A549 (cell line): ENCODE data around the gene MROH7.

Source experiments
- CEBPB ChIP-seq, 2 experiments: fragments of >200 bp in 1 of 2; sonication (Bioruptor Twin) in 1 of 2; formaldehyde crosslinking in 1 of 2; IDR thresholded peaks; 2 replicates each; pipeline ENCODE4 v1.6.1; 2012 to 2016
- MAFK ChIP-seq: fragments of 450-650 bp; IDR thresholded peaks from 2 replicates; pipeline ENCODE4 v1.6.1; 2014; ENCODE audit not compliant: partially characterized antibody
- POLR2A ChIP-seq: IDR thresholded peaks from 2 replicates; pipeline ENCODE4 v1.6.1; 2012; ENCODE audit warnings: mild to moderate bottlenecking, low read length
- RNF2 ChIP-seq: fragments of 200-600 bp; sonication (generic); IDR thresholded peaks from 2 replicates; pipeline ENCODE4 v1.6.1; 2016; ENCODE audit warnings: low read depth, mild to moderate bottlenecking, antibody characterized with exemption, moderate library complexity, borderline replicate concordance
- TF ChIP-seq, protein P1 (sequence below): fragments of >200 bp; sonication (Bioruptor Twin); formaldehyde crosslinking; IDR thresholded peaks from 3 replicates; pipeline ENCODE4 v1.5.1; 2016
- TF ChIP-seq, protein P2 (sequence below): IDR thresholded peaks from 2 replicates; pipeline ENCODE4 v1.6.1; 2012

GRCh38 chr1:54652168-54652567 is 10.6 kb downstream of the MROH7 start:
- TF ChIP-seq POLR2A: no peak
- TF ChIP-seq MAFK: no peak
- TF ChIP-seq, protein P1, sequence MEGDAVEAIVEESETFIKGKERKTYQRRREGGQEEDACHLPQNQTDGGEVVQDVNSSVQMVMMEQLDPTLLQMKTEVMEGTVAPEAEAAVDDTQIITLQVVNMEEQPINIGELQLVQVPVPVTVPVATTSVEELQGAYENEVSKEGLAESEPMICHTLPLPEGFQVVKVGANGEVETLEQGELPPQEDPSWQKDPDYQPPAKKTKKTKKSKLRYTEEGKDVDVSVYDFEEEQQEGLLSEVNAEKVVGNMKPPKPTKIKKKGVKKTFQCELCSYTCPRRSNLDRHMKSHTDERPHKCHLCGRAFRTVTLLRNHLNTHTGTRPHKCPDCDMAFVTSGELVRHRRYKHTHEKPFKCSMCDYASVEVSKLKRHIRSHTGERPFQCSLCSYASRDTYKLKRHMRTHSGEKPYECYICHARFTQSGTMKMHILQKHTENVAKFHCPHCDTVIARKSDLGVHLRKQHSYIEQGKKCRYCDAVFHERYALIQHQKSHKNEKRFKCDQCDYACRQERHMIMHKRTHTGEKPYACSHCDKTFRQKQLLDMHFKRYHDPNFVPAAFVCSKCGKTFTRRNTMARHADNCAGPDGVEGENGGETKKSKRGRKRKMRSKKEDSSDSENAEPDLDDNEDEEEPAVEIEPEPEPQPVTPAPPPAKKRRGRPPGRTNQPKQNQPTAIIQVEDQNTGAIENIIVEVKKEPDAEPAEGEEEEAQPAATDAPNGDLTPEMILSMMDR: no peak
- no peak for TF ChIP-seq RNF2
- no peak for TF ChIP-seq CEBPB (IDR thresholded peaks at IDR 0.05)
- TF ChIP-seq, protein P2, sequence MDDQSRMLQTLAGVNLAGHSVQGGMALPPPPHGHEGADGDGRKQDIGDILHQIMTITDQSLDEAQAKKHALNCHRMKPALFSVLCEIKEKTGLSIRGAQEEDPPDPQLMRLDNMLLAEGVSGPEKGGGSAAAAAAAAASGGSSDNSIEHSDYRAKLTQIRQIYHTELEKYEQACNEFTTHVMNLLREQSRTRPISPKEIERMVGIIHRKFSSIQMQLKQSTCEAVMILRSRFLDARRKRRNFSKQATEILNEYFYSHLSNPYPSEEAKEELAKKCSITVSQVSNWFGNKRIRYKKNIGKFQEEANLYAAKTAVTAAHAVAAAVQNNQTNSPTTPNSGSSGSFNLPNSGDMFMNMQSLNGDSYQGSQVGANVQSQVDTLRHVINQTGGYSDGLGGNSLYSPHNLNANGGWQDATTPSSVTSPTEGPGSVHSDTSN: no peak
